Measurements from ENCODE around the gene IFT88.
A peak's percentile ranks its signal among the peaks of the same experiment; 100 is the strongest.

The IFT88 gene

DNA sequence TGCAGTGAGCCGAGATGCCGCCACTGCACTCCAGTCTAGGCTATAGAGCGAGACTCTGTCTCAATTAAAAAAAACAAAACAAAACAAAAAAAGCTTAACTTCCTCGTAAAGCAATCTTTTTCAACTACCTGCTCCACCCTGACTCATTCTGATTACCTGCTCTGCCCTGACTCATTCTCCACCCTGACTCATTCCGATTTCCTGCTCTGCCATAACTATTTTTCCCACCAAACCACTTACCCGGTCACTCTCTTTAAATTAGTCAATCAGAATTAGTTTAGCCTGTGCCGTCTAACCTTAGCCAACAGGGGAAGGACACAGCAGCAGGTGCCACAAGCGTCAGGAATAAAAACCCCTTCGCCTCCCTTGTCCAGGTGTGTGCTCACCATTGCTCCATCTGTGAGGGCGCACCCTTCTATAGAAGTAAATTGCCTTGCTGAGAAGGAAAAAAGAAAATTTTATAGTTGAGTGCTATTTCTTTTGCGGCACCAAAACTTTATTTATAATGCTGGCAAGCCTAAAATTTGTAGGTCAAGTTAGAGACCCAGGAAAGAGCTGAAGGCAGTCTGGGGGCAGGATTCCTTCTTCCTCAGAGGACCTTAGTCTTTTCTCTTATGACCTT lies 1.7 kb upstream of the IFT88 start:
- no peak for DNase-seq

DNA sequence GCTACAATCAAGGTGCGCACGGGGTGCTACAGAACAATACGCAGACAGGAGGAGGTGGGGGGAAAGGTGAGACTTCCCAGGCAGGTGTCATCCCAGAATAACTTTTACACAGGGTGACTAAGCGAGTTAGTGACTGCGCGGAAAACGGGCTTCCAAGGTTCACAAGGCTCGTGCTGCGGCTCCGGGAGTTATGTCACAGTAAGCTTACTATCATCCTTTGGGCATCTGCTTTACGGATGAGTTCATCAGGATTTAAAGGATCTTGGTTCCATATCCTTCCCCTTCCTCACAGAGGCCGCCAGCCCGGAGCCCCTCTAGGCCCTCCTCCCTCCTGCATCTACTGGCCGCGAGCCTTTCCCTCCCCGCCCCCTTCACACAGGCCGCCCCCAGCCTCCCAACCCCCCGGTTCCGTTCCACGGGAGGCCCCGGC lies 474 bp upstream of the IFT88 start:
- peak; percentile 6 for DNase-seq

DNA sequence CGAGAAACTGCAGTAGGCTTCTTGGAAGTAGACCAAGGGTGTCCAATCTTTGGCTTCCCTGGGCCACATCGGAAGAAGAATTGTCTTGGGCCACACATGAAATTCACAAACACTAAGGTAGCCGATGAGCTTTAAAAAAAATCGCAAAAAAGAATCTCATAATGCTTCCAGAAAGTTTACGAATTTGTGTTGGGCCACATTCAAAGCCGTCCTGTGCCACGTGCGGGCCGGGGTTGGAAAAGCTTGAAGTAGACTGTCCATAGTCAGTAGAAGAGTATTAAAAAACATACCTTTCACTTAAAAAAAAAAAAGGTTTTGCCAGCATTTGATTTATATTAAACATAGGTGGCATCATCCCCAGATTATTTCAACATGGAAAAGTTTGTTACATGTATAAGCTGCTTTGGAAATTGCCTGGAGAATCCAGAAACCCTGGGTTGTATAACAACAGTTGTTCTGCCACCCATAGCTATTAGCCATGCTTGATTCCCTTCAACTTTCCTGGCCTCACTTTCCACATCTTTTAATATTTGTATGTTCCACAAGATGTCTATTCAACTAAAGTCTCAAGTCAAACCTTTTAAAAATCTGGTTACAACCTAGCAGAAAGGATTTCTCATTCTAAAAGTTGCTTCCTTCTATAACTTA lies 1.0 kb downstream of the IFT88 start:
- no peak for DNase-seq

DNA sequence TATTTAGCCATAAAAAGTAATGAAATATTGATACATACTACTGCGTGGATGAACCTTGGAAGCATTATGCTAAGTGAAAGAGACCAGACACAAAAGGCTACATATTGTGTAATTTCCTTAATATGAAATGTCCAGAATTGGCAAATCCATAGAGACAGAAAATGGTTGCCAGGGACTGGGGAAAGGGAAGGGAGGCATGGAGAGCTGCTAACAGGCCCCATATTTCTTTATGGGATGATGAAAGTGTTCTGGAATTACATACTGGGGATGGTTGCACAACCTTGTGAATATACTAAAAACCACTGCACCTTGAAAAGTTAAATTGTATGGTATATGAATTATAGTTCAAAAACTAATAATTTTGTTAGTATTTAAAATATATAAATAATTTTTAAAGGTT lies 3.6 kb downstream of the IFT88 start:
- DNase-seq: no peak

- no peak for DNase-seq
Measured at GRCh38 chr13:20571676-20572075, 4.7 kb downstream of the IFT88 start.

DNA sequence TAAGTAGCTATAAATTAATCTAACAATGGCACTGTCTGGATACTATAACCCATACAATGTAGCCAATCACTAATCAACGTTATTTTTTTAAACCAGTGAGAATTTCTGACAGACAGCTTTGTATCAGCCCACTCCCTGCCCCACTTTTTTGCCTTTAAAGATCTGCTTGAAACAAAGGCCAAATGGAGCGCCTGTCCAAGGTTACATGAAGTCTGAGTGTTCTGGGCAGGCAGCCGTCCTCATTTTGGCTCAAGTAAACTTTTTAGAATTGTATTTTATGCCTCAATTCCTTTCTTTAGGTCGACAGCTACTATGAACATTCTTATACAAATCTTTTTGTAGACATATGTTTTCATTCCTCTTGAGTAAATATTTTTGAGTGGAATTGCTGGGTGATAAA lies 6.2 kb downstream of the IFT88 start:
- DNase-seq: no peak

- no peak for DNase-seq
Measured at GRCh38 chr13:20573636-20574035, 6.7 kb downstream of the IFT88 start.

DNA sequence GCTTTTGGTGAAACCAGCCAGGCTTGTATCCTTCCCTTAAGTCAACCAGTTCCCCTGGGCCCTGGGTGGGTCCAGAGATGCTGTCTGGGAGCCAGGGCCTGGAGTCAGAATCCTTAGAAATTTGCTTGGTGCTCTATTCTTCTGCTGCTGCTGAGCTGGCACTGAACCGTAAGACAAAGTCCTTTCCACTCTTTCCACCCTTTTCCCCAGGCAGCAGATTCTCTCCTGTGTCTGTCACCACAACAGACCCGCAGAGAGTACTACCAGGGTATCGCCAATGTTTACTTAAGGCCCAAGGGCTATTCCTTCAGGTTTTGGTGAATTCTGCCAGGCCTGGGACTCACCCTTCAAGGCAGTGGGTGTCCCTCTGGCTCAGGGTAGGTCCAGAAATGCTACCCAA lies 12.2 kb downstream of the IFT88 start:
- no peak for DNase-seq

GRCh38 chr13:20580257-20580656 lies 13.3 kb downstream of the IFT88 start:
- DNase-seq: no peak

DNA sequence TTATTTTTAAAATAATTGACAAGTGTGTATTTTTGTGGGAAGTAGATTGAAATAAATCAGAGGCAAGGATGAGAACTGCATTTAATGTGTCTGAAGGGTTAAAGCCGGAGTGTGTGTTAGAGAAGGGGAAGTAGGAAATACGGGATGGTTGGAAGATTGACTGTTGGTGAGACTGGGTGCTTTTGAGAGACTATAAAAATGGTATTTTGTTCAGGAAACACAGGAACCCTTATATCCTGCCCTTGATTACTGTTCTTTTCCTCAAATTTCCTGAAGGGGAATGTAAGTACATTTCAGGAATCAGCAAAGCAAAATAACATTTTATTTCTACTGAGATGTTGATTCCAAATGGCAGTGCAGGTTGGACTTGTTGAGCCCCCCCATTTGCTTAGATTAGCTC lies 15.1 kb downstream of the IFT88 start:
- no peak for DNase-seq

DNA sequence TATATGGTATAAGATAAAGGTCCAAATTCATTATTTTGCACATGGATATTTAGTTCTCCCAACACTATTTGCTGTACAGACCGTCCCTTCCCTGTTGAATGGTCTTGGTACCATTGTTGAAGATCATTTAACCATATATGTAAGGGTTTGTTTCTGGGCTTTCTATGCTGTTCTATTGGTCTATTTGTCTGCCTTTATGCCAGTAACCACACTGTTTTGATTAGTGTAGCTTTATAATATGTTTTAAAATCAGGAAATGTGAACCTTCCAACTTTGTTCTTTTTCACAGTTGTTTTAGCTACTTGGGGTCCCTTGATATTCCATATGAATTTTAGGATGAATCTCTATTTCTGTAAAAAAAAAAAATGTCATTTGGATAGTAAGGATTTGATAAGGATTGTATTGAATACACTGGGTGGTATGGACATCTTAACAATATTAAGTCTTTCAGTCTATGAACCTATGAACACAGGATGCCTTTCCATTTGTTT lies 16.9 kb downstream of the IFT88 start:
- DNase-seq: no peak

DNA sequence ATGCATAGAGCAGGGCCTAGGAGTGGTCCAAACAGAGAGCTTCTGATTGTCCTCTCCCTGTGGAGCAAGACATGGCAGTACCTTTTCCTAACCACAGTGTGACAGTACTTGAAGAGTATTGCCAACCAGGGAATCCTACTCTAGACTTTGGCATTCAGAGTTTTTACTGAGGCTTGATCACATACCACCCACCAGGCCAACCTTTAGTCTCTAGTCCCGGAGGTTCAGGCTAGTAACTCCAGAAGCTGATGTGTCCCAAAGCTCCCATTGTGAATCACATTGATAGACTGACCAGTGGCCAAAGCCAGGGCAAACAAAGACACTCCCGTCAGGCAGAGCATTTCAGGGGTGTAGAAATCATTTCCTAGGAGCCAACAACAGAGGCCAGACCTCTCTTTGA lies 18.4 kb downstream of the IFT88 start:
- DNase-seq: no peak

DNA sequence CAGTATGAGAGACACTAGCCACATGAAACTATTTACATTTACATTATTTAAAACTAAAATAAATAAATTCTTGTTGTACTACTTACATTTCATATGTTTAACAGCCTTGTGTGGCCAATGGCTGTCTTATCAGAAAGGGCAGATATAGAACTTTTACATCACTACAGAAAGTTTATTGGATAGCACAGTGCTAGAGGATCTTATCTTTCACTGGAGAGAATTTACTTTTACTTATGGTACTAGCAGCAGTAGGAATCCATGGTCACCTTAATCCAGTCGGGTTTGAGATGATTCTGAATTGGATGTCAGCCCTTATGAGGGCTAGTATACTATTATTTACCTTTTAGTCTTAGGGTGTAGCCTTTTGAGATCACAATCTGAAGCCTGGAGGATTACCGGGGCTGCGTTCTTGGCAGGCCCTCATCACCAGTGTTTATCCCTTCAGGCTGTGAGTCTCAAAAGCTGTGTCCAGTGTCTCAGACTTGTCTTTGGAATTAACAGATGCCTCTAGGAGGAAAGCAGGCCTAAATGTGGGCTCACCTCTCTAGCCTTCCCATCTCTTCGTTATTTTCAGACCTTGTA lies 21.7 kb downstream of the IFT88 start:
- DNase-seq: no peak

GRCh38 chr13:20590561-20590960 lies 23.6 kb downstream of the IFT88 start:
- no peak for DNase-seq

DNA sequence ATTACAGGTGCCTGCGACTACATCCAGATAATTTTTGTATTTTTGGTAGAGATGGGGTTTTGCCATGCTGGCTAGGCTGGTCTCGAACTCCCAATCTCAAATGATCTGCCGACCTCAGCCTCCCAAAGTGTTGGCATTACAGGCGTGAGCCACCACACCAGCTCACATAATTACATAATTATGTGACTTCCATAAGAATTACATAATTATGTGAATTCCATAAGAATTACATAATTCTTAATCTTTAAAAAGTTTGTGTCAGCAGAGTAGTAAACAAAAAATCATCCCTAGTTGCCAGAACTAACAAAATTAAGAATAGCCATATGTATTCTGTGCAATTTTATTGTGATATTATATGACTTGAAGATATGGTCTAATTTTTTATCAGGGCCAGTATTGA lies 25.6 kb downstream of the IFT88 start:
- no peak for DNase-seq

- DNase-seq: no peak
Measured at GRCh38 chr13:20594280-20594679, 27.3 kb downstream of the IFT88 start.

DNA sequence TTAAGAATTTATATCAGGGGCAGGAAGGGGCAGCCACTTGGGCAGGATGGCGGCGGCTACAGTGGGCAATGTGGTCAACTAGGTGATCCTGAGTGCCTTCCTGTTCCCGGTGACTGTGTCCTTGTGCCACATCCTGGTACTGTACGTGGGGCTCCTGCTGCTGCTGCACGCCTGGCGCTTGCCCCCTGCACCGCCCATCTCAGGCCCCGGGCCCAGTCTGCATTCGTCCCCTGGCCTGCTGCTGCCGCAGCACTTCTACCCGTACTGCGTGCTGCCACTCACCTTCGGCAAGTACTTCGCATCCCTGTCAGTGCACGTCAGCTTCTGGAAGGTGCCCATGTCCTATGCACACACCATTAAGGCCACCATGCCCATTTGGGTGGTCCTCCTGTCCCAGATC lies 40.1 kb downstream of the IFT88 start:
- no peak for DNase-seq

GRCh38 chr13:20608438-20609020 lies 41.6 kb downstream of the IFT88 start:
- no peak for DNase-seq

DNA sequence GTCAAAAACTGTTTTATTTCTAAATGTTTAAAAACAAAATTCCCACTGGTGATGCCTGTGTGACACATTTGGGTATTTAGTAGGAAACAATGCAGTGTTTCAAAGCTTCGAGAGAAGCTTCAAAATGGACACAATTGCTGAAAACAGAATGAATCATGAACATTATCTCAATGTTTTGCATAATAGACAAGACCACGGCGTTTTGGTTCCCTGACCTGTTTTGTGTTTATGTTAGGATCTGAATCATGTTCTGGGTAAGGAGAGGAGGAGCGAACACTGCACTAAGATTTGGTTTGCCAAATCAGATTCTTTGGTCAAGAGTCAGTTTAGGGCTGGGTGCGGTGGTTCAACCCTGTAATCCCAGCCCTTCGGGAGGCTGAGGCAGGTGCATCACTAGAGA lies 42.2 kb downstream of the IFT88 start:
- no peak for DNase-seq

DNA sequence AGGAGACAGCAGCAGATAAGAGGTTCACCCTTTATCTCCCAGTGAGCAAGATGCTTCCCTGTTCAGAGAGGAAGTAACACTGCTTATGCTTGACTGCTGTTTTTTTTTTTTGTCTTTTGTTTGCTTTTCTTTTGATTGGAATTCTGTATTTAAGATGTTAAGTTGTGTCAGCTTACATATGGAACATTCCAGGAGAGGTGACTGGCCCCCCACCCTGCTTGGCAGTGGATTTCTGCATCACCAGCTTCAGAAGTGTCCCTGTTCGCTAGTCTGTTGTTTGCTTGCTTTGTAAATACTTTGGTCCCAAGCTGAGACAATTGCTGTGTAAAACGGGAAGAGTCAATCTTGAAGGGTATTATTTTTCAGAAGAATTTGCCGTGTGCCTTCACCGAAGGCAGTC lies 43.0 kb downstream of the IFT88 start:
- DNase-seq: no peak

DNA sequence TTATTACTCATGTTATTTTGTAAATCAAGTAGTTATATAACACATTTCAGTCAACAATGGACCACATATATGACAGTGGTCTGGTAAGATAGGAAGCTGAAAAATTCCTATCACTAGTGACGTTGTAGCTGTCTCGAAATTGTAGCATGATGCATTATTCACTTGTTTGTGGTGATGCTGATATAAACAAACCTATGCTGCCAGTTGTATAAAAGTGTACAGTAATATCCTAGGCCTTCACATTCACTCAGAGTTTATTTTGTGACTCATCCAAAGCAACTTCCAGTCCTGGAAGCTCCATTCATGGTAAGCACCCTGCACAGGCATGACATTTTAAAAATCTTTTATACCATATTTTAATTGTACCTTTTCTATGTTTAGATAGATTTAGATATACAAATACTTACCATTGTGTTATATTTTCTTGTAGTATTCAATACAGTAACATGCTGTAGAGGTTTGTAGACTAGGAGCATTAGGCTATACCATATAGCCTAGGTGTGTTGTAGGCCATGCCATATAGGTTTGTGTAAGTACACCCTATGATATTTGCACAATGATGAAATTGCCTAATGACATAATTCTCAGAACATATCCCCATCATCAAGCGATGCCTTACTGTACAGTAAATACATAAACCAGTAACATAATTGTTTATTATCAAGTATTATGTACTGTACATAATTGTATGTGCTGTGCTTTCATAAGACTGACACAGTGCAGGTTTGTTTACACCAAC lies 49.3 kb downstream of the IFT88 start:
- no peak for DNase-seq

DNA sequence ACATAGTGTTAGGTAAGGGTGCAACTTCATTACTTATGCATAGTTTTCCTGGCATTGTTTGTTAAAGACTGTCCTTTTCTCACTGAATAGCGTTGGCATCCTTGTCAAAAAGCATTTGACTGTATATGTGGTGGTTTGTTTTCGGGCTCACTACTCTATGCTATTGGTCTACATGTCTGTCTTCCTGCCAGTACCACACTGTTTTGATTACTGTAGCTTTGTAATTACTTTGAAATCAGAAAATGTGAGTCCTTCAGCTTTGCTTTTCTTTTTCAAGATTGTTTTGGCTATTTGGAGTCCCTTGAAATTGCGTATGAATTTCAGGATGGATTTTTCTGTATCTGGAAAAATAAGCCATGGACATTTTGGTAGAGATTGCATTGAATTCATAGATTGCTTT lies 56.0 kb downstream of the IFT88 start:
- DNase-seq: no peak

- DNase-seq: no peak
Measured at GRCh38 chr13:20624213-20624612, 57.3 kb downstream of the IFT88 start.

DNA sequence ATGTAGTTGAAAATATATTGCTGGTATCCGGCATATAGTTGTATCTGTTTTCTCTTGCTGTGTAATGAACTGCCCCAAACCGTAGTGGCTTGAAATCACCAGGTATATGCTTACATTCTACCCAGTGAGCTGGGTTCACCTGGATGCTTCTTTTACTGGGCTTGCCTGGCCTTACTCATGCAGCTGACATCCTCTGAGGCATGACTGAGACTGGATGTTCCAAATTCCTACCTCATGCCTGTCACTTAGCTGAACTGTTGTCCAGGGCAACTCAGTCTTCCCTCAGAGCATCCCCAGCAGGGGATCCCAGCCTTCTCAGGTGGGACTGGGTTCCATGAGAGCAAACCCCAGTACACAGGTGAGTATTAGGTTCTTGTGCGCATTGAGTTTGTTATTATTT lies 66.8 kb downstream of the IFT88 start:
- DNase-seq: no peak

Data from activated gamma-delta T cell treated with Interleukin-2 at 50 U/mL for 16 hours (primary cell).